Fibroblast of skin of right quadriceps (primary cell): ENCODE results near the gene ANK2.
A peak's percentile ranks its signal among the peaks of the same experiment; 100 is the strongest.
"Not testable (repeated sequence)": the region's sequence is repeated elsewhere in the genome, so short reads cannot be mapped to it uniquely, and the experiment has no call there.

Experiments
- DNase-seq: peaks from one replicate; pipeline ENCODE4 v3.0.0-alpha.2; 2013

The ANK2 gene

GRCh38 chr4:113052379-113052951, 3.0 kb downstream of the ANK2 start:
- DNase-seq, result peak; percentile 46

- DNase-seq, result no peak
Observed at GRCh38 chr4:113053883-113054282, 4.4 kb downstream of the ANK2 start.

GRCh38 chr4:113056318-113056717, 6.9 kb downstream of the ANK2 start:
- no peak for DNase-seq

DNA sequence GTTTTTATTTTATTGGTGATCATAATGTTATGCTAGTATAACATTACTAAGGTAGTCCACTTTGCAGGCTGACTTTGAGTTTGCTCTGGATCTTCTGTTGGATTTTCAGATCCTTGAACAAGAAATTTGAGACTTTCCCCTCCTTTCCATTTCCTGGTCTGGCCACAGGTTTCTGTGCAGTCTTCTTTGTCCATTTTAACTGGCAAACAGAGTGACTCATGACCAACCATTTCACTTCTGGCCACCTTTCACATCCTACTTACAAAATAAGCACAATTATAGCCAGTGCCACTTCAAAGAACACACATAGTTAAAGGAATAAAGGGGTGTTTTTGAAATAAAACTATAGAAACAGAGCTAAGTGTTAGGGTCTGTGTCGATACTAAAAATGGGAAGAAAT, 8.4 kb downstream of the ANK2 start:
- DNase-seq, result peak; percentile 15

DNA sequence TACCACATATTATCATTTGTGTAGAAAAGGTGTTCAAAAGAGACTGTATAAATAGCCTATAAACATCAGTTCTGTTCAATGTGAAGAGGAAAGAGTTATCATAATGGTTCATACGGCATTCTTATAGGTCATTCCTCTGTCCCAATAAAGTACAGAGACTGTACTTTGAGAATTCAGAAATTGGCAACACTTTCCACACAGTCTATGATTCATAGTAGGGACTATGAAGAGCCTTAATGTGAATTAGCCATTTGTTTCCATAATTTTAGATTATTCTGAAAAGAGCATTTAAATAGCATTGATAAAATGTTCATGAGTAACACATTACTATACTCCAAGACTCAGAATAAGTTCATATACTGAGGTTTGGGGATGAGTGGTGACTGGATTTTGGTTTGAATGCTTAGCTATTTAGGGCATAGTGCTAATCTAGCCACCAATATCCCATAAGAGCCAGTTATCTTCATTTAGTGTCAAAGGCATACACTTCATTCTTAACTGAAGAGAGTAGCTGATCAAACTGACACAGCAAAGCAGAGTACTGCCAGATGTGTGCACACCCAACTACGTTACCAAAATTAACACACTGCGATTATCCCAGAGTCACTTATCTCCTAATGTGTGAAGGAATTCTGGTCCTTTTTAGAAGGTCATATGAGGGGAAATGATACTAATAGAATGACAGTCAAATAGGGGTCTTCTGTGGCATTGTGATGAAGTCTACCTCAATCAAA, 10.2 kb downstream of the ANK2 start:
- no peak for DNase-seq

DNA sequence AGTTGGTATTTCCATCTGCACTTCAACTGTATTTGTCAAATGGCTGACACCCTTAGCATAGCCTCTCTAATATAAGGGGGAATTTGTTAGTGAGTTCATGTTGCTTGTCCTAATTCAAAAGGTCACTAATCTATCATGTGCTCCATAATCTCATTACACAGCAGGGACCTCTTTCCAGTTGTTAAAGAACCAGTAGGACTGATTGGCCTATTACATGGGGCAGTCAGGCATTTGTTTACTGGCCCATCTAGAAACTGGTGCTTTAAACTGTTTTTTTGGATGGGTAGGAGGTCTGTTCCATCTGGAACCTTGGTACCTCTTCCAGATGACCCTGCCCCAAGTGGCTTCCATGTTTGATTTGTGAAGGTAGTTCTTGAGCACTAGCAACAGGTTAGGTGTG, 11.4 kb downstream of the ANK2 start:
- DNase-seq, result no peak

- DNase-seq, result no peak
Observed at GRCh38 chr4:113064244-113064643, 14.8 kb downstream of the ANK2 start.

DNA sequence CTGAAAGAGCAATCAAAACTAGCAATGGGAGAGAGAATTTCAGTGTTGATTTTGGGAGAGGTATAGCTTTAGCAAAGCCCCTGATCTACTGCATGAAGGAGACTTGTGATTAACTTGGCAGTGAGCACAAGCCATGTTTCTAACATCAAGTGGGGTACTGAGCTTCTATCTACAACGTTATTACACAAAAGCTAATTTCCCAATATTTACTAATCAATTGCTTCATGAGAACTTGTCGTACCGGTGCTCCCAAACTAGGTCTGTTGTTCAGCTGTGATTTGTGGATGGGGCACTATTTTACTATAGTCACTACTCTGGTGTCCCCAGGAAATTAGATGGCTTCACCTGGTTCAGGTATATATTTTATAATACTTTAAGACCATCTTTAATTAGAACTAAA, 16.2 kb downstream of the ANK2 start:
- DNase-seq, result no peak

- not testable (repeated sequence) for DNase-seq
Observed at GRCh38 chr4:113068771-113069170, 19.3 kb downstream of the ANK2 start.

DNA sequence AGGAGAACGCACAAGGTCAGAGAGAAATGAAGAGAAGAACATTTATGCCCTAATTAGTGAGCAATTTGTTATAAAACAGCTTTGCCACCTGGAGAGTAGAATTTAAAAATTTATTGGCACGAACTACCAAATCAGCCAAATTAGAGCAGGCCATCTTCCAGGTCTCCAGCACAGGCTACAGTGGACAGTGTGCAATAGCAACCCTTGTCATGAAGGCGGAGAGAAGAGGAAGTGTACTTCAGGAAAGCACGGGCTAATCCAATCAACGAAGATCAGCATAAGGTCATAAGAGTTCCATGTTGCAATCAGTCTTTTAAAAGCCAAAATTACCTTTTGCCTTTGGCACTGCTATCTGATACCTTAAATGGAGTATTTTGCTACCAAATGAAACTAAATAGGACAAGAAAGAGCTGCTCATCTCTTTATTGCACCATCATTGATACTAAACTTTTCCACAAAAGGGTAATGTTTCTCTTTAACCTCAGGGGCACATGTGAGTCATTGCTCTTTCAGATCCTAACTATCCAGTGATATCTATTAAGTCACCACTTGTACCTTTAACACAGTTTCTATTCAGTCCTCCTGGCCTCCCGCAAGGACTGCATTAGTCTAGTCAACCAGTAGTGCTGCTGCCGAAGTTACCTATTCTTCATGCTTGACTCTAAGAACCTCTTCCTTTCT, 19.9 kb downstream of the ANK2 start:
- peak; percentile 4 for DNase-seq

- no peak for DNase-seq
Observed at GRCh38 chr4:113070755-113071154, 21.3 kb downstream of the ANK2 start.

DNA sequence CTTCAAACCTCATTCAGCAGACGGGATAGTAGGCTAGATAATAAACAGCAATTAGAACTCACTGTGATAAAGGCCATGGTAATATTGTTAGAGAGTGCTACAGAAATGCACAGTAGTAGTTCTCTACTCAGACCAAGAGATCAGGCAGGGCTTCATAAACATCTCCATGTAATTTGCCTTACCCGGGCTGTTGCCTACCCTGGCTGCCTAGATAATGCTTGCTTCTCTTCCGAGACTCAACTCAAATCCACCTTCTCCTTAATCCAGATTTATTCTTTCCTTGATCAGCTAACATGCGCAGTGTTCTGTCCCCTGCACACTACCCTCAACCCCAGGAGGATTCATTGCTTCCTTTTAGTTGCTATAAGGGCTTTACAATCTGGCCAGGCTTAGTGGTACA, 21.8 kb downstream of the ANK2 start:
- no peak for DNase-seq

- DNase-seq, result no peak
Observed at GRCh38 chr4:113071805-113072204, 22.4 kb downstream of the ANK2 start.

- no peak for DNase-seq
Observed at GRCh38 chr4:113073451-113074005, 24.1 kb downstream of the ANK2 start.

GRCh38 chr4:113077575-113077974, 28.1 kb downstream of the ANK2 start:
- DNase-seq, result no peak

DNA sequence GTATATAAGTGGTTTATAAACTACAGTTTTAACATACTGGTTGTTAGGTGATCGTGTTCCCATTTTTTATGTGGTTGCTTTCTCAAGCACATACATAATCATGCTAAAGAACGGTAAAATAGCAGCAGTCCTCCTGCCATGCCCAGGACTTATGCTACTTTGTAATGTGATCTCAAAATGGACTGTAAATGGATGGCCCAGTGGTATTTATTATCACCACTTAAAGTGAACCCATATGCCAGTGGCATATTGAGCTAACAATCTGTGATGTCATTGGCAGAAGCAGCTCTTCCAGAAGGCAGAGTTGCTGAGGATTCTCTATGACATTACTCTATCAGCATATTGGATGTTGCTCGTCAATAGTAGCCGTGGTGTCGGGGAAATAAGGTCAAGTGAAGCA, 28.6 kb downstream of the ANK2 start:
- no peak for DNase-seq

DNA sequence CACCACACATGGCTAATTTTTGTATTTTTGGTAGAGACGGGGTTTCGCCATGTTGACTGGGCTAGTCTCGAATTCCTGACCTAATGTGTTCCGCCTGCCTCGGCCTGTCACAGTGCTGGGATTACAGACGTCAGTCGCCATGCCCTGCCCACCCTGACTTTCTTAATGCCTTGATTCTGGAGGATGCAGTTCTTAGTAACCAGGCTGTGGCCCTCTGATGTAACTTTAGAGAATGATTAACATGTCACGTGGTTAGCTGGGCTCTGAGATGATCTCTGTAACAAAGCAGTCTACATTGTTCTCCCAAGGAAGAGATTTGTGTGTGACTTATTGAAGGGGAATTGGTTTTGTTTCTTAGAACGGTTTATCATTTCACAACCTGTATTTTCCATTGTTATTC, 30.6 kb downstream of the ANK2 start:
- DNase-seq, result peak; percentile 8

DNA sequence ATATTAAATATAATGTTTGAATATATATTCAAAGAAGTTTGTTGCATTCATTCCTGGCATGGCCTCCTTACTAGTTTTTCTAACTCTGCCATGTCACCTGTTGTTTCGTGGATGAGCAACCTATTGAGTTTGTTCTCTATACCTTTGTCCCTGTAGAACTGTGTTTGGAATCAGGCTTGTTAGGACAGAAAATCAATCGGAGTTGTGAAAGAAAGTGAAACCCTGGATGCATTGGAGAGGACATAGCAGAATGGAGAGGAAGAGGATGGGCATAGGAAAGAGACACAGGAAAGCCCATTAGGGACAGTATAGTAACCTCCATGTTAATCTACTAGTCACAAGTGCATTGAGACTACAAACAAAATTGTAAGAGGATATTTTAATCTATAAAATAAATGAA, 31.2 kb downstream of the ANK2 start:
- no peak for DNase-seq

- no peak for DNase-seq
Observed at GRCh38 chr4:113083346-113083745, 33.9 kb downstream of the ANK2 start.

- DNase-seq, result no peak
Observed at GRCh38 chr4:113086172-113086695, 36.8 kb downstream of the ANK2 start.

GRCh38 chr4:113088050-113088449, 38.6 kb downstream of the ANK2 start:
- DNase-seq, result no peak

GRCh38 chr4:113090954-113091353, 41.5 kb downstream of the ANK2 start:
- DNase-seq, result no peak

GRCh38 chr4:113094331-113094730, 44.9 kb downstream of the ANK2 start:
- no peak for DNase-seq

GRCh38 chr4:113094802-113095201, 45.3 kb downstream of the ANK2 start:
- peak; percentile 7 for DNase-seq
